HG03469 (cell line): ENCODE data around the gene PAAF1.

ENCODE experiments used
- ATAC-seq: cut with Tn5 transposase; IDR thresholded peaks from one replicate; pipeline ENCODE4 v1.9.1; 2021; ENCODE audit warnings: mild to moderate bottlenecking, moderate library complexity, moderate number of reproducible peaks; ENCODE audit not compliant: unreplicated experiment

The PAAF1 gene

GRCh38 chr11:73876424-73877310, at the start of gene PAAF1, which contains the start of gene COA4:
PAAF1 (plus strand) TSS chr11:73876999; CDS start chr11:73877022, 23 bp downstream.
COA4 (minus strand) TSS chr11:73876846; CDS start chr11:73873378, 3,468 bp downstream.
- peak; percentile 94 for ATAC-seq

DNA sequence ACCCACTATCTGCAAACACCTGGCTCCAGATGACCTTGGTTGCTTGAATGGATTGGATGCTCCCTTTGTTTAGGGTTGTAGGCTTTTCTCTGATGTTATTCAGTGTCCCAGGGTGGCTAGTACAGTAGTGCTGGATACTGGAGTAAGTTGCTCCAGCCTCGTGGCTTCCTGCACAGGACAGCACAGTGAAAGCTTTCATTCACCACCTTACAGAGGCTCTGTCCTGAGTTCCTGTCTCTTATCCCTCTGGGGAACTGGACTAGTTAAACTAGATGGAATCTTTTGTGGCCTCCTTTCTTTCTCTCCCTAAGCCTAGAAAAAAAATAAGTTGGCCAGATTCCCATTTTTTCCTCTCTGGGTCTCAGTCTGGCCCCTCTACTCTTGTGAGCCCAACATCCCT, 46.5 kb upstream of the PAAF1 start:
- ATAC-seq, result no peak

DNA sequence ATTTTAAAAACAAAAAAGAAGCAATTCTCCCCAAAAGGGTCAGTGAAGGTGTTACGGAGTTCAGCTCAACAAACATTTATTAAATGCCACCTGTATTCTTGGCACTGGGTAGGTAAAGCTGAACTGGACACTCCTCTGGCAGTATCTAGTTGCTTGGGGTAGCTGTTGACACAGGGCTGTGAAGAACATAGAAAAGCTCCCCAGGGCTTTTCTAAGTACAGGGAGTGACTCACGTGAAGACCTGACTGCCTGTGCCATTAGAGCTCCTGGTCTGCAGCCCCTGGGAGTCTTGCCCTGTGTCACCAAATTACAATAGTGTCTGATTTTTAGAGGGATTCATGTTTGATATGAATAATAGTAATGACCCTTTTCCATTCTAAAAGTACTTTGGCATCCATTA, 43.7 kb upstream of the PAAF1 start:
- ATAC-seq, result no peak

DNA sequence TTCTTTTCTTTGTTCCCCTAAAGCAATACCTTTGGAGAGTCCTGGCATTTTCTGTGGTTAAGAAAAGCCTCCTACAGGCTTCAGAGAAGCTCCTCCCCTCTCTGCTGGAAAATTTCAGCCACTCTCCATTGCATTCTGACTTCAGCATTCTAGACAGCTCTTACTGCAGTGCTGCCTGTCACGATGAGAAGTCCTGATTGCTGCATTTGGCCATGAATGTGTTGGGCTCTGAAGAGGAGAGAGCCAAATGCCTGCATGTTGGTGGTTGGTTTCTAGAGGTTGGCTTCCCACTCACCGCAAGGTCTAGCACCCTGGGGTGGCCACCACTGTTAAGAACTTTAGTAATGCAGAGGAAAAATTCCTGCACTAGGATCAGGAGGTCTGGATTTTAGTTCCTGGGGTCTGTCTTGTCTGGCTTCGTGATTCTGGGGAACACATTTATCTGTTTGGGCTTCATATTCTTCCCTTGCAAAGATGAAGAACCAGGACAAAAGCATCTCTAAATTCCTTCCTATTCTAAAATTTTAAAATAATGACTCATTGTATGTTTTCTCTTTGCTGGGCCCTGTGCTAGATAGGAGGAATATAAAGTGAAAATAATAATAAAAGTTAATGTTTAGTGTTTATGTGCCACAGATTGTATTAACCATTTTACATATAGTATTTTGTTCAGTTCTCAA, 38.2 kb upstream of the PAAF1 start:
- ATAC-seq, result no peak

GRCh38 chr11:73839123-73839457, 37.7 kb upstream of the PAAF1 start:
- no peak for ATAC-seq

DNA sequence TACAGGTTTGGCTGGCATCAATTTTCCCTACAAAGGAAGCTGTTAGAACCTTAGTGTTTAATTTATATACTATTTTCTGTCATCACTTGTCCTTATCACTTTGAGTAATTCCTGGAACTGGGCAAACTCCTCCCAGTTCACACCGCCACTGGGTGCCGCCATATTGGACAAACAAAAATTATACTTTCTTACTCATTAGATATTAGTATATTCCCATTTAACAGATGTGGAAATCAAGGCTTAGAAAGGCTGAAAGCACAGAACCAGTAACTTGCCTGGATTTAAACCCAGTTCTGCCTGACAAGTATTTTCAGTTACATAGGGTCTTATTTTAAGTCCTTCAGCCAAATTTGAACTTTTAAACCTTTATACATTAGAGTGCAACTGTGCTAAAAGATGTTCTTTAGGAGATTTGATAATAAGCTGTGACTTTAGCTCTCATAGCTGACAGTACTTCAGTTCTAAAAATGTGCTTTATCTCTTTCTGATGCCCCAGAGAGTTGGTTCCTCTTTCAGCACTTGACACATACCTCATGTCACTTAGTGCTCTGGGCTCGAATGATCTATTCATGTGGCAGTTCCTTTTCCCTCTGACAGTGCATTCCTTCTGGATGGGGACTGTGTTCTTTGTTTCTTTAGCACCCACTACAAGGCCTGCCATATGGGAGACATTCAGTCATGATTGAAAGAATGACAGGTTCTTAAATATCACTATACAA, 25.6 kb upstream of the PAAF1 start:
- no peak for ATAC-seq

- ATAC-seq, result no peak
Observed at GRCh38 chr11:73852049-73852448, 24.8 kb upstream of the PAAF1 start.

- no peak for ATAC-seq
Observed at GRCh38 chr11:73854680-73855079, 22.1 kb upstream of the PAAF1 start.

- no peak for ATAC-seq
Observed at GRCh38 chr11:73856031-73856567, 20.7 kb upstream of the PAAF1 start.

DNA sequence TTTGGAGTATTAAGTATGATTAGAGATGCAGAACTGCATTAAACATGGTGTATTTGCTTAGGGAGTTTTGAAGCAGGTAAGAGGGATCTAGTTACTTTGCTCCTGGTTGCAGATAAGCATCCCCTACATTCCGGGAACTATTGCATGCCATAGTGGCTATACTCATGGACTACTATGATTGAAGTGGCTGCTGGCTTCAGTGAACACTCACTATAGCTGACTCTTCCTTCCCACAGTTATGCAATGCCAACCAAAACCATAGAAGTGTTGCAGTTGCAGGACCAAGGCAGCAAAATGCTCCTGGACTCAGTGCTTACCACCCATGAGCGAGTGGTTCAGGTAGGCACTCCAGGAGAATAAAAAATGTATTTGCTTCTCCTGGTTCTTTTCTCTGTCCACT, 17.1 kb upstream of the PAAF1 start:
- no peak for ATAC-seq

- no peak for ATAC-seq
Observed at GRCh38 chr11:73860202-73860601, 16.6 kb upstream of the PAAF1 start.

GRCh38 chr11:73862986-73863385, 13.8 kb upstream of the PAAF1 start:
- no peak for ATAC-seq

DNA sequence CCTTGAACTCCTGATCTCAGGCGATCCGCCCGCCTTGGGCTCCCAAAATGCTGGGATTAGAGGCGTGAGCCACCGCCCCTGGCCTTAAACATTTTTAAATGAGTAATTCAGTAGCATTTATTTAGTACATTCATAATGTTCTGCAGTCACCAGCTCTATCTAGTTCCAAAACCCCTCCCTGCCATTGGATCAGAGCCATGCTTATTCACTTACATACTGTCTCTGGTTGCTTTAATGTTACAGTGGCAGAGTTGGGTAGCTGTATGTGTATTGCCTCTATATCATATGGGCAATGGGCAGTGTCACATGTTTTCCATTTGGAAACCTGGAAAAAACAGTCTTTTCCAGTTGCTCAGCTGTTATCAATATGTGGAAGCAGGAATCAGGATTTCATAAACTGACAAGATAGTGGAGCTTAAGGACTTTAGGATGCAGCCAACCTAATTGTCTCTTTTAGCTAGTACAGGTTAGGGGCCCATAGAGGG, 10.7 kb upstream of the PAAF1 start:
- no peak for ATAC-seq

DNA sequence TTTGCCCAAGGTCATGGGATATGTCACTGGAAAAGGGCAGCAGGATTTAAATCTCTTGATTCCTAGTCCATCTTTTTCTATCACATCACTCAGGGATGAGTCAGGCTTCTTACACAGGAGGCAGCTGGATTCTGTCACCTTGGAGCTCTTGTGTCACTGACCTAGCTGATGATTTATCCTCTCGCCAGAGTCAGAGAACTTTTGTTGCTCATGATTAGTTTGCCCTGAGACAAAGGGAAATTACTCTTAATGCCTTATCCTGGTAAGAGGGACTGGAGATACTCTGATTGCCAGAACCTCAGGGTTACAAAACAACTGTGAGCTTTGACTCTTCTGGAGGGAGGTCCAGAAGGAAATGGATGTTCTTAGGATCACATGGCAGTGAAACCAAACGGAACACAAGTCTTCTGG, 10.2 kb upstream of the PAAF1 start:
- no peak for ATAC-seq

GRCh38 chr11:73869332-73869949, 7.4 kb upstream of the PAAF1 start:
- ATAC-seq, result no peak

DNA sequence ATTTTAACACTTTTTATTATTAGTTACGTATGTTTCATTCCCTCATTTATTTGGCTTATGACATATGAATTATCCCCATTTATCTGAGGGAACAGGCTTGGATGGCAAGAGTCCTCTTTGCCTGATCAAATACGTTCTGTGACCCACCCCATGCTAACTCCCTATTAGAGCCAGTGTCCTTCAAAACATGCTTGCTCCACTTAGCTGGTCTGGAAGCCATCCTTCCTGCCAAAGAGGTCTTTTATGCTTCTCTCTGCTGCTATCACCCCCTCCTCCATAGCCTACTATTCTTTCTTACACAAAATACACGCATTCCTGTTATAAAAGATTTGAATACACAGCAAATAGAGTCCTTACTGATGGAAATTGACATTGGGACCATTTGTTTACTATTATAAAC, 6.5 kb upstream of the PAAF1 start:
- ATAC-seq, result no peak

DNA sequence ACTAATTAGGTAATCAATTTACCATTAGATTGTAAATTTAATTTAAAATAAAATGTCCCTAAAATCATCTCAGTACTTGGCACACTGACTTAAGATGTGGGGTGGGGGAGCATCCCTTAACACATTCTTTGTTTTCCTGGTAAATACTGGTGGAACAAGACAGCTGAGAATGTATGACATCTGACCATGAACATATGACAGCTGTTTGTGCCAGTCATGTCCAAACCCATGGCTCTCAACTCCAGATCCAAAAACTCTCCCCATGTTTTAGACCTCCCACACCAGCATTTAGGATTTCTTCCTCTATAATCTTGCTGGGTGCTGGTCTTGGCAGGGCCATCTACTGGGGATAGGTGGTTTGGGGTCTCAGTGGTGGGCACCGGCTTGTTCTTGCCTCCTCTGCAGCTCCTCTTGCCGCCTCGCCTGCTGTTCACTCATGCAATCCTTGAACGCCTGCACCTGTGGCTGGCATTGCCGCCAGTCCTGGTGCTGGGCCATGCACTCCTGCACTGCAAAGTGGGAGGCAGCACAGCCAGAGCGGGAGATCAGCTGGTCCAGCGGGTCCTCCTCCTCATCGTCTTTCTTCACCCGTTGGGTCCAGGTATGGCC, 3.9 kb upstream of the PAAF1 start:
- ATAC-seq, result no peak

- no peak for ATAC-seq
Observed at GRCh38 chr11:73875380-73875779, 1.4 kb upstream of the PAAF1 start.

DNA sequence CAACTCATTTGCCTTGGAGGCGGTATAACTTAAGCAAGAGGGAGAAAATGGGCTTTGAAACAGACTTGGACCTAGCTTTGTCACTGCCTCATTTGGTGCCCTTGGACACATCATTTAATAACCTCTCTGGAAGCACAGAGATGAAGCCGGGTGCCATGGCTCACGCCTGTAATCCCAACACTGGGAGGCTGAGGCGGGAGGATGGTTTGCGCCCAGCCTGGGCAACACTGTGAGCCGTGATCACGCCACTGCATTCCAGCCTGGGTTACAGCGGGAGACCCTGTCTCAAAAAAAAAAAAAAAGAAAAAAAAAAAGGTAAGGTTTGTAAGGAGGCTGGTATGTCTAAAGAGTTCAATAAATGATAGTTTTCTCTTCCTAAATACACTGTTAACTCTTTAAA, 959 bp upstream of the PAAF1 start:
- no peak for ATAC-seq

GRCh38 chr11:73878771-73879170, 2.0 kb downstream of the PAAF1 start:
- no peak for ATAC-seq
